H9 (cell line): ENCODE measurements around the gene PLCXD1. TPM values are rescaled to one million over a fixed set of nuclear protein-coding genes. Genes with fewer than 3 reads are reported as not detected.
A peak's percentile ranks its signal among the peaks of the same experiment; 100 is the strongest.

Experiments used
- DNase-seq: peaks from one replicate; pipeline ENCODE4 v3.0.0-alpha.2; 2017
- H2AFZ ChIP-seq: one replicate; pipeline ENCODE4 v1.6.1; 2013; ENCODE audit warnings: mild to moderate bottlenecking, low read length, control low read depth, moderate library complexity
- H2AK5ac ChIP-seq: 2 replicates; pipeline ENCODE4 v1.6.1; 2013; ENCODE audit warnings: low read length, control low read depth, mixed read lengths; ENCODE audit not compliant: insufficient read length
- H2BK120ac ChIP-seq: one replicate; pipeline ENCODE4 v1.6.1; 2013; ENCODE audit warnings: low read depth, mild to moderate bottlenecking, low read length, control low read depth, inconsistent platforms; ENCODE audit not compliant: poor library complexity, severe bottlenecking
- H2BK12ac ChIP-seq: 2 replicates; pipeline ENCODE4 v1.6.1; 2013; ENCODE audit warnings: low read length, control low read depth, mixed read lengths, low read depth; ENCODE audit not compliant: insufficient read length
- H2BK15ac ChIP-seq: 2 replicates; pipeline ENCODE4 v1.6.1; 2013; ENCODE audit warnings: low read depth, low read length, control low read depth
- H2BK20ac ChIP-seq: one replicate; pipeline ENCODE4 v1.6.1; 2013; ENCODE audit warnings: low read depth, mild to moderate bottlenecking, low read length, control low read depth, inconsistent platforms; ENCODE audit not compliant: poor library complexity, severe bottlenecking
- H2BK5ac ChIP-seq: 2 replicates; pipeline ENCODE4 v1.6.1; 2013; ENCODE audit warnings: low read length, control low read depth, mixed read lengths; ENCODE audit not compliant: insufficient read length
- H3K14ac ChIP-seq: 2 replicates; pipeline ENCODE4 v1.6.1; 2013; ENCODE audit warnings: low read length, control low read depth; ENCODE audit not compliant: insufficient read depth
- H3K18ac ChIP-seq: 2 replicates; pipeline ENCODE4 v1.6.1; 2013; ENCODE audit warnings: low read depth, mild to moderate bottlenecking, mixed read lengths, low read length, control low read depth; ENCODE audit not compliant: insufficient read length
- H3K23ac ChIP-seq: 2 replicates; pipeline ENCODE4 v1.6.1; 2013; ENCODE audit warnings: low read length, control low read depth, mixed read lengths, low read depth; ENCODE audit not compliant: insufficient read length
- H3K23me2 ChIP-seq: 2 replicates; pipeline ENCODE4 v1.6.1; 2013; ENCODE audit warnings: low read depth, mild to moderate bottlenecking, mixed read lengths, low read length, control low read depth; ENCODE audit not compliant: insufficient read length, poor library complexity, severe bottlenecking
- H3K27ac ChIP-seq: 2 replicates; pipeline ENCODE4 v1.5.1; 2013; ENCODE audit warnings: low read length, control low read depth, mixed read lengths, low read depth; ENCODE audit not compliant: insufficient read length
- H3K27me3 ChIP-seq: 2 replicates; pipeline ENCODE4 v1.6.1; 2013; ENCODE audit warnings: low read length, control low read depth, inconsistent platforms; ENCODE audit not compliant: insufficient read depth
- H3K4ac ChIP-seq: 2 replicates; pipeline ENCODE4 v1.6.1; 2013; ENCODE audit warnings: low read depth, mild to moderate bottlenecking, control low read depth, inconsistent platforms, low read length, moderate library complexity
- H3K4me1 ChIP-seq: 2 replicates; pipeline ENCODE4 v1.6.1; 2013; ENCODE audit warnings: low read length, control low read depth, inconsistent platforms; ENCODE audit not compliant: insufficient read depth
- H3K4me2 ChIP-seq: 2 replicates; pipeline ENCODE4 v1.6.1; 2013; ENCODE audit warnings: low read length, control low read depth, mixed read lengths; ENCODE audit not compliant: insufficient read length, insufficient read depth
- H3K56ac ChIP-seq: 2 replicates; pipeline ENCODE4 v1.6.1; 2013; ENCODE audit warnings: low read depth, mild to moderate bottlenecking, mixed read lengths, low read length, control low read depth; ENCODE audit not compliant: insufficient read length
- H3K79me1 ChIP-seq: 2 replicates; pipeline ENCODE4 v1.6.1; 2013; ENCODE audit warnings: low read depth, mild to moderate bottlenecking, moderate library complexity, low read length, control low read depth, inconsistent platforms; ENCODE audit not compliant: insufficient read depth, poor library complexity, severe bottlenecking
- H3K79me2 ChIP-seq: 2 replicates; pipeline ENCODE4 v1.6.1; 2013; ENCODE audit warnings: low read length, control low read depth, inconsistent platforms; ENCODE audit not compliant: insufficient read depth
- H3K9ac ChIP-seq: 2 replicates; pipeline ENCODE4 v1.6.1; 2013; ENCODE audit warnings: low read length, control low read depth, mixed read lengths; ENCODE audit not compliant: insufficient read length; ENCODE audit errors: extremely low read depth
- H3K9me3 ChIP-seq: one replicate; pipeline ENCODE4 v1.6.1; 2013; ENCODE audit warnings: low read depth, low read length, inconsistent platforms; ENCODE audit not compliant: control insufficient read depth
- H3T11ph ChIP-seq: one replicate; pipeline ENCODE4 v1.6.1; 2013; ENCODE audit warnings: mild to moderate bottlenecking, low read length, control low read depth, inconsistent platforms
- H4K20me1 ChIP-seq: one replicate; pipeline ENCODE4 v1.6.1; 2013; ENCODE audit not compliant: control insufficient read depth, insufficient read length, insufficient read depth
- H4K5ac ChIP-seq: 2 replicates; pipeline ENCODE4 v1.6.1; 2013; ENCODE audit warnings: low read depth, mild to moderate bottlenecking, mixed read lengths, low read length, control low read depth; ENCODE audit not compliant: insufficient read length
- H4K8ac ChIP-seq: replicated peaks from 2 replicates; pipeline ENCODE4 v1.6.1; 2013; ENCODE audit warnings: low read length, control low read depth, mixed read lengths, low read depth; ENCODE audit not compliant: insufficient read length
- H4K91ac ChIP-seq: 2 replicates; pipeline ENCODE4 v1.6.1; 2013; ENCODE audit warnings: low read depth, mild to moderate bottlenecking, moderate library complexity, mixed read lengths, low read length, control low read depth; ENCODE audit not compliant: insufficient read length
- H3K27ac Mint-ChIP-seq, 3 experiments: 2 replicates in 2 of 3; 3 replicates in 1 of 3; pipeline ENCODE4 v1.8.0; 2020 to 2021; ENCODE audit warnings: mixed read lengths in 3 of 3, mild to moderate bottlenecking in 1 of 3, moderate library complexity in 1 of 3
- H3K27me3 Mint-ChIP-seq: 2 replicates; pipeline ENCODE4 v1.8.0; 2021; ENCODE audit warnings: low read depth, mild to moderate bottlenecking, moderate library complexity, mixed read lengths
- H3K36me3 Mint-ChIP-seq, 3 experiments: 2 replicates in 2 of 3; 3 replicates in 1 of 3; pipeline ENCODE4 v1.8.0; 2020 to 2021; ENCODE audit warnings: low read depth in 3 of 3, mixed read lengths in 3 of 3; ENCODE audit not compliant: insufficient read depth in 1 of 3
- H3K4me1 Mint-ChIP-seq, 2 experiments: 2 replicates each; pipeline ENCODE4 v1.8.0; 2020; ENCODE audit warnings: mixed read lengths in 2 of 2
- H3K4me3 Mint-ChIP-seq, 2 experiments: 2 replicates in 1 of 2; 3 replicates in 1 of 2; pipeline ENCODE4 v1.8.0; 2020 to 2021; ENCODE audit warnings: mild to moderate bottlenecking in 2 of 2, mixed read lengths in 2 of 2, moderate library complexity in 1 of 2
- H3K9me3 Mint-ChIP-seq, 2 experiments: 2 replicates in 1 of 2; 3 replicates in 1 of 2; pipeline ENCODE4 v1.8.0; 2020; ENCODE audit warnings: mild to moderate bottlenecking in 2 of 2, mixed read lengths in 2 of 2, moderate library complexity in 1 of 2
- WGBS: extraction: QIAGEN DNeasy Blood & Tissue Kit; methylation state at CpG from one replicate; pipeline ENCODE4 v1.1.7; 2013; ENCODE audit warnings: missing lambda C conversion rate, low lambda C conversion rate, mixed read lengths; ENCODE audit not compliant: insufficient read length; ENCODE audit errors: extremely low coverage; 5-methylcytosine and 5-hydroxymethylcytosine counted together
- total RNA-seq: library from RNA; stranded (reverse); gene quantifications from 2 replicates; pipeline ENCODE4 v1.2.1, GENCODE V29; 2021
- TF ChIP-seq, protein P1 (sequence below): fragments of 200-600 bp; sonication (generic); conservative IDR thresholded peaks from 3 replicates; pipeline ENCODE4 v1.8.0; 2021; ENCODE audit warnings: antibody characterized with exemption, mild to moderate bottlenecking

Gene PLCXD1
- total RNA-seq, 1 experiment from 2014 or later = 96.5 TPM

DNA sequence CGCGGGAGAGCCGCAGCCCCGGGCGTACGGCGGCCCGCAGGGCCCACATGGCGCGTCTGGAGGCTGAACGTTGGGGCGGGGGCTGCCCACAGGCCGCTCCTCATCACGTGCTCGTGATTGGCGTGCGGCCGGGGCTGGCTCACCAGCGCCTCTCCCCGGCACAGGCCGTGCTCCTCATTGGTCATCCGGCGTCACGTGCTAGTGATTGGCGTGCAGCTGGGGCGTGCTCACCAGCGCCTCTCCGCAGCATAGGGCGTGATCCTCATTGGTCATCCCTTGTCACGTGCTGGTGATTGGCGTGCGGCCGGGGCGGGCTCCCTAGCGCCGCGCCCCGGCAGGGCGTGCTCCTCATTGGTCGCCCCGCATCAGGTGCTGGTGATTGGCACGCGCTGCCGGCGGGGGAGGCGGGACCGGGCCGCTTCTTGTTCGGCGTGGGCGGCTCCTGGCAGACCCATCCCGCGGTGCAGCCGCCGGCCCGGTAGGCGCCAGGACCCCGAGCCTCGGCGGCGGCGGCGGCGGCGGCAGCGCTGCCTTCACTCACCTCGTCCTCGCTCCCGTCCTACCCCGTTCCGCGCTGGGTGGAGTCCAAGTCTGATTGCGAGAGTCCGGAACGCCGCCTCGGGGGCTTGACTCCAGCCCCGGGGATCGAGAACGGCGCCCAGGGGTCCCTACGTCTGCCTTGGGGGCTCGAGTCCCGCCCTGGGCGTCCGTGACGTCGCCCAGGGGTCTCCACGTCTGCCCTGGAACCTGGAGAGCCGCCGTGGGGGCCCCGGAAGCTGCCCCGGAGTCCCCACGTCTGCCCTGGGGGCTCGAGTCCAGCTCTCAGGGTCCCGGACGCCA, 37.8 kb downstream of the PLCXD1 start, which contains the start of gene GTPBP6:
Gene GTPBP6 (minus strand): TSS at position 58 of the 840 bp plus-strand sequence. CDS start 9 bp downstream, at position 49.
- Mint-ChIP-seq H3K4me3 (peak within 1 kb of the TSS; percentile 90 to 94), H3K9me3 (peaks cover 2 to 4% of the 10 kb centered on the region in 2 experiments; a peak in 2 of 5 replicates), H3K36me3 (peaks cover 2 to 3% (median 3%) of the 10 kb centered on the region in 3 experiments), H3K27me3 (peaks cover 2% of the 10 kb centered on the region; the same call in 1 of the 2 replicates), H3K27ac (peak within 1 kb of the TSS; percentile 92 to 99 (median 95); a peak in 6 of 7 replicates), H3K4me1 (peaks cover 11 to 19% of the 10 kb centered on the region in 2 experiments)
- H4K91ac ChIP-seq = no peak within 1 kb of the TSS
- no peaks in the 10 kb centered on the region for H3K27me3 ChIP-seq
- no CpG with 5 or more reads among the region's 97 CpGs for WGBS
- H2BK20ac ChIP-seq = no peak within 1 kb of the TSS
- no peak within 1 kb of the TSS for H3T11ph ChIP-seq
- peak within 1 kb of the TSS; percentile 91 for H3K18ac ChIP-seq
- H3K4ac ChIP-seq = no peak within 1 kb of the TSS
- no peak within 1 kb of the TSS for H2BK5ac ChIP-seq
- H3K56ac ChIP-seq = no peak within 1 kb of the TSS
- no peak within 1 kb of the TSS for H2AK5ac ChIP-seq
- peak; percentile 100 for DNase-seq
- H4K8ac ChIP-seq = no peak within 1 kb of the TSS
- H3K4me2 ChIP-seq = peak within 1 kb of the TSS; percentile 27
- no peak within 1 kb of the TSS for H2BK15ac ChIP-seq
- no peak within 1 kb of the TSS for H3K27ac ChIP-seq
- no peak within 1 kb of the TSS for H3K23ac ChIP-seq
- H3K79me2 ChIP-seq = no peaks in the 10 kb centered on the region
- no peak within 1 kb of the TSS for H2BK120ac ChIP-seq
- H3K9me3 ChIP-seq = no peaks in the 10 kb centered on the region
- H3K23me2 ChIP-seq = peaks cover 15% of the 10 kb centered on the region
- H4K20me1 ChIP-seq = no peaks in the 10 kb centered on the region
- TF ChIP-seq, protein P1, sequence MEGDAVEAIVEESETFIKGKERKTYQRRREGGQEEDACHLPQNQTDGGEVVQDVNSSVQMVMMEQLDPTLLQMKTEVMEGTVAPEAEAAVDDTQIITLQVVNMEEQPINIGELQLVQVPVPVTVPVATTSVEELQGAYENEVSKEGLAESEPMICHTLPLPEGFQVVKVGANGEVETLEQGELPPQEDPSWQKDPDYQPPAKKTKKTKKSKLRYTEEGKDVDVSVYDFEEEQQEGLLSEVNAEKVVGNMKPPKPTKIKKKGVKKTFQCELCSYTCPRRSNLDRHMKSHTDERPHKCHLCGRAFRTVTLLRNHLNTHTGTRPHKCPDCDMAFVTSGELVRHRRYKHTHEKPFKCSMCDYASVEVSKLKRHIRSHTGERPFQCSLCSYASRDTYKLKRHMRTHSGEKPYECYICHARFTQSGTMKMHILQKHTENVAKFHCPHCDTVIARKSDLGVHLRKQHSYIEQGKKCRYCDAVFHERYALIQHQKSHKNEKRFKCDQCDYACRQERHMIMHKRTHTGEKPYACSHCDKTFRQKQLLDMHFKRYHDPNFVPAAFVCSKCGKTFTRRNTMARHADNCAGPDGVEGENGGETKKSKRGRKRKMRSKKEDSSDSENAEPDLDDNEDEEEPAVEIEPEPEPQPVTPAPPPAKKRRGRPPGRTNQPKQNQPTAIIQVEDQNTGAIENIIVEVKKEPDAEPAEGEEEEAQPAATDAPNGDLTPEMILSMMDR = no peak
- H3K4me1 ChIP-seq = no peaks in the 10 kb centered on the region
- no peak within 1 kb of the TSS for H2AFZ ChIP-seq
- no peak within 1 kb of the TSS for H4K5ac ChIP-seq
- no peak within 1 kb of the TSS for H2BK12ac ChIP-seq
- H3K79me1 ChIP-seq = peaks cover 4% of the 10 kb centered on the region
- H3K14ac ChIP-seq = peak within 1 kb of the TSS; percentile 94
- H3K9ac ChIP-seq = peak within 1 kb of the TSS; percentile 76
